GM06990 (cell line): ENCODE measurements around the gene PRR11.
A peak's percentile ranks its signal among the peaks of the same experiment; 100 is the strongest.
"Not testable (repeated sequence)": the region's sequence is repeated elsewhere in the genome, so short reads cannot be mapped to it uniquely, and the experiment has no call there.

Experiments
- DNase-seq: peaks from one replicate; pipeline ENCODE4 v3.0.0-alpha.2; 2011; ENCODE audit not compliant: insufficient read length; ENCODE audit errors: extremely low read depth
- H3K27me3 ChIP-seq: replicated peaks from 2 replicates; pipeline ENCODE4 v1.6.0; 2011; ENCODE audit warnings: low read length; ENCODE audit not compliant: control insufficient read depth, insufficient read depth
- H3K36me3 ChIP-seq: 2 replicates; pipeline ENCODE4 v1.5.1; 2011; ENCODE audit warnings: low read length; ENCODE audit not compliant: control insufficient read depth, insufficient read depth
- H3K4me3 ChIP-seq: replicated peaks from 2 replicates; pipeline ENCODE4 v1.5.1; 2011; ENCODE audit warnings: low read depth, mild to moderate bottlenecking, control low read depth, low read length
- TF ChIP-seq, protein P1 (sequence below): IDR thresholded peaks from 2 replicates; pipeline ENCODE4 v1.5.1; 2011; ENCODE audit warnings: low read length, control low read depth, mild to moderate bottlenecking, inconsistent platforms; ENCODE audit not compliant: insufficient read depth, poor library complexity, severe bottlenecking

Gene PRR11

DNA sequence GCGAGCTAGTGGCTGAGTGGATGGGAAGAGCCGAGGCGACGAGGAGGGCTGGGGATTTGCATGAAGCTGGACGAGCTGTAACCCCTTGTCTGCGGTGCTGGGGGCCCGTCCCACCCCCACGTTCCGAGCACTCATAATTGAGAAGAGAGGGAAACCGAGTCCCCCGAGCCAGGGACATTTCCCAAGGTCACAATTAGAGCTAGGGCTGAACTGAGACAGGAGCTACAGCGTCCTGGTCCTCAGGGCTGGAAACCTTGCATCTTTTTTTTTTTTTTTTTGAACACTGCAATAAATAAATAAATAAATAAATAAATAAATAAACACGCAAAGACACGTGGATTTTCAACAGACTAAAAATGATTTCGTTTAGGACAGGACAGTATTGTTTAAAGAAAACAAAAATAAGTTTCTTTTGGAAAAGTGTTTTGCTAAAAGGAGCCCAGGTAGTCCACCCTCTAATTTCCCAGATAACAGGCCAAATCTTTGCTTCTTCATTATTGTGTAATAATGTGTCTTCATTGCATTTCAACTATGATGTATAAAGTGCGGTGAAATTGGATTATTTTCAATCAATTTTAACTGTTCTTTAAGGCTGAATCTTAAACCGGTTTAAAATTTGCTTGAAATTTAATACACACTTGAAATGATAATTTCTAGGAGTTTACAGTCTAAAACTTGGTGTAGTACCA lies 65.8 kb downstream of the PRR11 start:
- TF ChIP-seq, protein P1, sequence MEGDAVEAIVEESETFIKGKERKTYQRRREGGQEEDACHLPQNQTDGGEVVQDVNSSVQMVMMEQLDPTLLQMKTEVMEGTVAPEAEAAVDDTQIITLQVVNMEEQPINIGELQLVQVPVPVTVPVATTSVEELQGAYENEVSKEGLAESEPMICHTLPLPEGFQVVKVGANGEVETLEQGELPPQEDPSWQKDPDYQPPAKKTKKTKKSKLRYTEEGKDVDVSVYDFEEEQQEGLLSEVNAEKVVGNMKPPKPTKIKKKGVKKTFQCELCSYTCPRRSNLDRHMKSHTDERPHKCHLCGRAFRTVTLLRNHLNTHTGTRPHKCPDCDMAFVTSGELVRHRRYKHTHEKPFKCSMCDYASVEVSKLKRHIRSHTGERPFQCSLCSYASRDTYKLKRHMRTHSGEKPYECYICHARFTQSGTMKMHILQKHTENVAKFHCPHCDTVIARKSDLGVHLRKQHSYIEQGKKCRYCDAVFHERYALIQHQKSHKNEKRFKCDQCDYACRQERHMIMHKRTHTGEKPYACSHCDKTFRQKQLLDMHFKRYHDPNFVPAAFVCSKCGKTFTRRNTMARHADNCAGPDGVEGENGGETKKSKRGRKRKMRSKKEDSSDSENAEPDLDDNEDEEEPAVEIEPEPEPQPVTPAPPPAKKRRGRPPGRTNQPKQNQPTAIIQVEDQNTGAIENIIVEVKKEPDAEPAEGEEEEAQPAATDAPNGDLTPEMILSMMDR: no peak
- Histone ChIP-seq H3K4me3 (peak overlapping the region; percentile 74), H3K36me3 (no peaks in the 10 kb centered on the region), H3K27me3 (no peaks in the 10 kb centered on the region)
- no peak for DNase-seq

DNA sequence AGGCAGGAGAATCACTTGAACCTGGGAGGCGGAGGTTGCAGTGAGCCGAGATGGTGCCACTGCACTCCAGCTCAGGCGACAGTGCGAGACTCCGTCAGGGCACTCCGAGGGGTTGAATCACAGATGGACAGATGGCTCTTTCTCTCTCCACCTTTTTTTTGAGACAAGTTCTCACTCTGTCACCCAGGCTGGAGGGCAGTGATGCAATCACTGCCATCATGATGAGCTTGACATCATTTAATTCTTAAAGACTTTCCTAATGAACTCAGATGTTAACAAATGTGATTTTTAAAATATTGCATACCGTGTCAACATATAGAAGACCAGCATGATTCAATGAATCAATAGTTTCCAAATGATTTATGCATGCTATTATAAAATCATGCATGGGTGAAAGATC lies 68.3 kb downstream of the PRR11 start:
- no peak overlapping the region for H3K4me3 ChIP-seq
- H3K27me3 ChIP-seq: no peaks in the 10 kb centered on the region
- no peaks in the 10 kb centered on the region for H3K36me3 ChIP-seq
- TF ChIP-seq, protein P1: no peak
- DNase-seq: no peak

DNA sequence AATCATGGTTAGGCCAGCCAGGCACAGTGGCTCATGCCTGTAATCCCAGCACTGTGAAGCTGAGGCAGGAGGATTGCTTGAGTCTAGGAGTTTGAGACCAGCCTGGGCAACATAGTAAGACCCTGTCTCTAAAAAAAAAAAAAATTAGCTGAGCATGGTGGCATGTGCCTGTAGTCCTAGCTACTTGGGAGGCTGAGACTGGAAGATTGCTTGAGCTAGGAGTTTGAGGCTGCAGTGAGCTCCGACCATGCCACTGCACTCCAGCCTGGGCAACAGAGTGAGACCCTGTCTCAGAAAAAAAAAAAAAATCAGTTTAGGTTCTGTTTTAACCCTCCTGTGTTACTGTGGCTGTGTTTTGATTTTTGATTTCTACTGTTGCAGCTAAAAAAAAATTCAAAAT lies 73.0 kb downstream of the PRR11 start:
- not testable (repeated sequence) for H3K4me3 ChIP-seq, H3K36me3 ChIP-seq, H3K27me3 ChIP-seq, DNase-seq

DNA sequence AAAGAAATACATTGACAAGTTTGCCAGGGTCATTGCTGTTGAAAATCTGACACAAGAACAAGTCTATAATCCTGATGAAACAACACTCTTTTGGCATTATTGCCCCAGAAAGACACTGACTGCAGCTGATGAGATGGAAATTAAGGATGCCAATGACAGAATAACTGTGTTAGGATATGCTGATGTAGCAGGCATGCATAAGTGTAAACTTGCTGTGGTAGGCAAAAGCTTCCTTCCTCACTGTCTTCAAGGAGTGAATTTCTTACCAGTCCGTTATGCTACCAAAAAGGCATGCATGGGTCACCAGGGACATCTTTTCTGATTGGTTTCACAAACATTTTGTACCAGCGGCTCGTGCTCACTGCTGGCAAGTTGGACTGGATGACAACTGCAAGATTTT lies 75.2 kb downstream of the PRR11 start:
- Histone ChIP-seq H3K36me3 (no peaks in the 10 kb centered on the region), H3K4me3 (no peak overlapping the region), H3K27me3 (no peaks in the 10 kb centered on the region)
- DNase-seq: no peak
- TF ChIP-seq, protein P1: no peak

DNA sequence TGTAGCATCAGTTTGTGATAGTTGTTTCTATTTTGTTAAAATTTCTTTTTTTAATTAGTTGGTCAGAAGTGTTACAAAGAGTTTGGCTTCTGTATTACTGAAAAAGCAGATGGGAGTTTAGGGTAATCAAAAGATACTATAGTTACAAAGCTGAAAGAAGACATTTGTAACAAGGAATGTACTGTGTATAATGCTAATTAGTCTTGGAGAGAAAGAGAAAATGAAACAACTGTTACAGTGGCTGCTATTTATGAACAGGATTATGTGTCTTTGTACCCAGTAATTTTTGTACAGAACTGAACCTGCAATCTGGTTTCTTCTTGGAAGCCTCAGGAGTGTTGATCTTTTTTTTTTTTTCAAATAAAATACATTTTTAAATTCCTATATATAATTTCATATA lies 79.1 kb downstream of the PRR11 start:
- no peak for DNase-seq
- TF ChIP-seq, protein P1: no peak

DNA sequence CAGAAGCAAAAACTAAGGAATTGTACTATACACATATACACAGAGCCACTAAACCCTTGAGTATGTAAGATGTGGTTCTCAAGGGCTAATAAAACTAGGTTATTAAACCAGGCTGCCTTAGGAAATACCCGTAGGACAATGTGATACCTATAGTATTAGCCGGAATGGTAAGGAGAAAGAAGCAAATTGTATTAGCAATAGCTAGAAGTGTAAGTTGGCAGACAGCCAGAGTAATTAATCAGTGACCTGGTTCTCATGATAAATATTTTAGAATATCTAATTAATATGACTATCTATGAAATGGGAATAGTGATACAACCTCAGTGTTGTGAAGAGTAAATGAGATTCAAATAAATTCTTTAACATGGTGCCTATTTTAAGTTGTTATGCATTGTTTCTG lies 83.4 kb downstream of the PRR11 start:
- DNase-seq: no peak
- TF ChIP-seq, protein P1: no peak
- H3K4me3 ChIP-seq: no peak overlapping the region
- H3K36me3 ChIP-seq: no peaks in the 10 kb centered on the region
- H3K27me3 ChIP-seq: no peaks in the 10 kb centered on the region

More for the DNA sequence above, 79.1 kb downstream of the PRR11 start:
- Histone ChIP-seq H3K27me3 (no peaks in the 10 kb centered on the region), H3K36me3 (no peaks in the 10 kb centered on the region), H3K4me3 (no peak overlapping the region)
